Measurements from ENCODE around the gene ACADS.

DNA sequence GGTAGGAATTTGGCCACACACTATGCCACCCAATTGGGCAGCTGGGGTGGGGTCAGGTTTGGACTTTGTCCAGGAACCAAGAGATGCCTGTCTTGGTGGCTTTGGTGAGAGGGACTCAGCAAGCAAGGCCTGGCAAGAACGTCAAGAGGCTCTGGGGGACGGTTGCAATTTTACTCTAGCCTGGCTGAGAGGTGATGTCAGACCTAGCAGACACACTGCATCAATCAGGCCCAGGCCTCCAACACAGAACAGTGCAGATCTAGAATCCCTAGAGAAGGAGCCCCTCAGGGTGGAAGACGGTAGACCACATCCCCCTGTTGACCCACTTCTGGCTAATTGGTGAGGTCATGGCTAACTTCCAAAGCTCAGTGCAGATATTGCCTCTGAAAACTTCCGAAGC is 17.0 kb upstream of the ACADS start:
- TF ChIP-seq, protein P1, sequence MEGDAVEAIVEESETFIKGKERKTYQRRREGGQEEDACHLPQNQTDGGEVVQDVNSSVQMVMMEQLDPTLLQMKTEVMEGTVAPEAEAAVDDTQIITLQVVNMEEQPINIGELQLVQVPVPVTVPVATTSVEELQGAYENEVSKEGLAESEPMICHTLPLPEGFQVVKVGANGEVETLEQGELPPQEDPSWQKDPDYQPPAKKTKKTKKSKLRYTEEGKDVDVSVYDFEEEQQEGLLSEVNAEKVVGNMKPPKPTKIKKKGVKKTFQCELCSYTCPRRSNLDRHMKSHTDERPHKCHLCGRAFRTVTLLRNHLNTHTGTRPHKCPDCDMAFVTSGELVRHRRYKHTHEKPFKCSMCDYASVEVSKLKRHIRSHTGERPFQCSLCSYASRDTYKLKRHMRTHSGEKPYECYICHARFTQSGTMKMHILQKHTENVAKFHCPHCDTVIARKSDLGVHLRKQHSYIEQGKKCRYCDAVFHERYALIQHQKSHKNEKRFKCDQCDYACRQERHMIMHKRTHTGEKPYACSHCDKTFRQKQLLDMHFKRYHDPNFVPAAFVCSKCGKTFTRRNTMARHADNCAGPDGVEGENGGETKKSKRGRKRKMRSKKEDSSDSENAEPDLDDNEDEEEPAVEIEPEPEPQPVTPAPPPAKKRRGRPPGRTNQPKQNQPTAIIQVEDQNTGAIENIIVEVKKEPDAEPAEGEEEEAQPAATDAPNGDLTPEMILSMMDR (IDR thresholded peaks at IDR 0.05), result no peak
- TF ChIP-seq POLR2AphosphoS5 (IDR thresholded peaks at IDR 0.05) (no peak), POLR2A (IDR thresholded peaks at IDR 0.05) (no peak)

Measured in upper lobe of left lung (tissue), 4 donors.